SK-N-SH (cell line): ENCODE measurements around the gene IGF2R. TPM values are rescaled to one million over a fixed set of nuclear protein-coding genes. Genes with fewer than 3 reads are reported as not detected.

Source experiments
- CTCF ChIA-PET: fragments of 300-600, 350-600 bp; formaldehyde crosslinking; extraction: SDS; loops from one replicate; lab custom pipeline; 2021; lab: Yijun Ruan, JAX
- POLR2A ChIA-PET: fragments of 350-600 bp; sonication (Branson Sonifier 250); formaldehyde crosslinking; extraction: SDS; loops from one replicate; lab custom pipeline; 2020; ENCODE audit warnings: antibody characterized with exemption, inconsistent platforms; lab: Yijun Ruan, JAX
- DNase-seq: peaks from one replicate; pipeline ENCODE4 v3.0.0; 2012
- H2AFZ ChIP-seq: fragments of 200-600 bp; sonication (generic); 2 replicates; pipeline ENCODE4 v1.8.1; 2016; ENCODE audit warnings: antibody characterized with exemption, mild to moderate bottlenecking, low read depth
- H3F3A ChIP-seq: fragments of 200-600 bp; sonication (generic); replicated peaks from 2 replicates; pipeline ENCODE3; 2016; ENCODE audit warnings: antibody characterized with exemption, mild to moderate bottlenecking; ENCODE audit not compliant: insufficient read depth
- H3K27ac ChIP-seq, 2 experiments: fragments of 200-500 bp in 1 of 2; fragments of 200-600 bp in 1 of 2; sonication (Bioruptor generic) in 1 of 2; sonication (generic), shearing (Covaris generic) in 1 of 2; 2 replicates each; pipeline versions ENCODE4 v1.5.1 to v1.6.1; 2014 to 2016; ENCODE audit warnings: low read depth in 2 of 2, inconsistent platforms in 1 of 2, low read length in 1 of 2, mild to moderate bottlenecking in 1 of 2, mixed read lengths in 1 of 2
- H3K27me3 ChIP-seq: fragments of 200-600 bp; sonication (generic), shearing (Covaris generic); 2 replicates; pipeline ENCODE4 v1.6.1; 2016; ENCODE audit warnings: mixed run types; ENCODE audit not compliant: insufficient read depth
- H3K36me3 ChIP-seq, 2 experiments: fragments of 200-500 bp in 1 of 2; fragments of 200-600 bp in 1 of 2; sonication (Bioruptor generic) in 1 of 2; sonication (generic) in 1 of 2; replicated peaks in 1 of 2; 2 replicates each; pipeline versions ENCODE3 to v1.5.1; 2014 to 2016; ENCODE audit warnings: low read length in 1 of 2, mild to moderate bottlenecking in 1 of 2; ENCODE audit not compliant: insufficient read depth in 2 of 2, control insufficient read depth in 1 of 2
- H3K4me1 ChIP-seq, 2 experiments: fragments of 200-500 bp in 1 of 2; fragments of 200-600 bp in 1 of 2; sonication (Bioruptor generic) in 1 of 2; sonication (generic), shearing (Covaris generic) in 1 of 2; 2 replicates each; pipeline versions ENCODE4 v1.5.1 to v1.6.1; 2014 to 2016; ENCODE audit warnings: low read depth in 1 of 2, low read length in 1 of 2, mixed run types in 1 of 2; ENCODE audit not compliant: insufficient read depth in 2 of 2, control insufficient read depth in 1 of 2
- H3K4me2 ChIP-seq: fragments of 200-600 bp; sonication (generic), shearing (Covaris generic); 2 replicates; pipeline ENCODE4 v1.6.1; 2017; ENCODE audit warnings: mixed run types
- H3K4me3 ChIP-seq, 2 experiments: fragments of 200-500 bp in 1 of 2; fragments of 200-600 bp in 1 of 2; sonication (Bioruptor generic) in 1 of 2; sonication (generic), shearing (Covaris generic) in 1 of 2; 2 replicates each; pipeline versions ENCODE4 v1.5.1 to v1.8.1; 2014 to 2016; ENCODE audit warnings: low read depth in 2 of 2, inconsistent platforms in 1 of 2, low read length in 1 of 2, mild to moderate bottlenecking in 1 of 2, mixed read lengths in 1 of 2, moderate library complexity in 1 of 2
- H3K79me2 ChIP-seq: fragments of 200-600 bp; sonication (generic); 2 replicates; pipeline ENCODE4 v1.8.1; 2017; ENCODE audit warnings: mild to moderate bottlenecking; ENCODE audit not compliant: insufficient read depth
- H3K9ac ChIP-seq: fragments of 200-600 bp; sonication (generic); 2 replicates; pipeline ENCODE4 v1.6.1; 2017; ENCODE audit warnings: mixed run types
- H3K9me2 ChIP-seq: fragments of 200-600 bp; sonication (generic); 2 replicates; pipeline ENCODE4 v1.6.1; 2017; ENCODE audit warnings: mixed run types
- H3K9me3 ChIP-seq: fragments of 200-600 bp; sonication (generic); 2 replicates; pipeline ENCODE4 v1.6.1; 2017; ENCODE audit warnings: mixed run types, mild to moderate bottlenecking, moderate library complexity
- H4K20me1 ChIP-seq: fragments of 200-600 bp; sonication (generic); 2 replicates; pipeline ENCODE4 v1.6.1; 2017; ENCODE audit warnings: mild to moderate bottlenecking, mixed run types; ENCODE audit not compliant: insufficient read depth
- CHD2 ChIP-seq: fragments of 150-350 bp; IDR thresholded peaks from 2 replicates; pipeline ENCODE4 v1.6.1; 2018; ENCODE audit warnings: low read length; ENCODE audit not compliant: partially characterized antibody
- ELF1 ChIP-seq: IDR thresholded peaks from 2 replicates; pipeline ENCODE4 v1.4.0; 2012
- EP300 ChIP-seq, 2 experiments: IDR thresholded peaks; 2 replicates each; pipeline versions ENCODE4 v1.4.0 to v1.6.1; 2012; ENCODE audit warnings: borderline replicate concordance in 1 of 2, low read depth in 1 of 2, low read length in 1 of 2
- GATA2 ChIP-seq: sonication (generic); formaldehyde crosslinking; IDR thresholded peaks from 2 replicates; pipeline ENCODE4 v1.5.0; 2020; ENCODE audit warnings: mild to moderate bottlenecking, missing genetic modification reagents
- IRF3 ChIP-seq: fragments of 150-350 bp; IDR thresholded peaks from 2 replicates; pipeline ENCODE4 v1.6.1; 2016; ENCODE audit warnings: mild to moderate bottlenecking, low read depth, low read length
- JUND ChIP-seq: IDR thresholded peaks from 2 replicates; pipeline ENCODE4 v1.4.0; 2012
- MAX ChIP-seq: IDR thresholded peaks from 2 replicates; pipeline ENCODE4 v1.4.0; 2012; ENCODE audit warnings: low read depth
- NFIC ChIP-seq: IDR thresholded peaks from 2 replicates; pipeline ENCODE4 v1.4.0; 2012; ENCODE audit warnings: borderline replicate concordance
- NRF1 ChIP-seq: IDR thresholded peaks from 2 replicates; pipeline ENCODE4 v1.6.1; 2012; ENCODE audit warnings: low read depth, mild to moderate bottlenecking, low read length
- POLR2AphosphoS5 ChIP-seq: IDR thresholded peaks from 2 replicates; pipeline ENCODE4 v1.6.1; 2012; ENCODE audit warnings: low read depth, low read length
- RXRA ChIP-seq: IDR thresholded peaks from 2 replicates; pipeline ENCODE4 v1.4.0; 2012; ENCODE audit warnings: low read depth, mild to moderate bottlenecking, borderline replicate concordance
- SIN3A ChIP-seq: IDR thresholded peaks from 2 replicates; pipeline ENCODE4 v1.6.1; 2012; ENCODE audit warnings: low read depth, mild to moderate bottlenecking, low read length, moderate library complexity, borderline replicate concordance
- TCF12 ChIP-seq: IDR thresholded peaks from 2 replicates; pipeline ENCODE4 v1.4.0; 2012
- TEAD4 ChIP-seq: IDR thresholded peaks from 2 replicates; pipeline ENCODE4 v1.4.0; 2012; ENCODE audit warnings: mild to moderate bottlenecking, borderline replicate concordance; ENCODE audit not compliant: insufficient read depth
- USF1 ChIP-seq: IDR thresholded peaks from 2 replicates; pipeline ENCODE4 v1.4.0; 2012; ENCODE audit warnings: low read depth, borderline replicate concordance
- ZBTB33 ChIP-seq: IDR thresholded peaks from 2 replicates; pipeline ENCODE4 v1.4.0; 2012; ENCODE audit warnings: low read depth, borderline replicate concordance
- WGBS: methylation state at CpG from one replicate; pipeline ENCODE4 v1.1.6; 2017; ENCODE audit warnings: low lambda C conversion rate; 5-methylcytosine and 5-hydroxymethylcytosine counted together
- polyA plus RNA-seq, 3 experiments: library from polyadenylated mRNA; depleted of rRNA; stranded (reverse); fragments of >200 nt; gene quantifications; 2 replicates each; pipeline ENCODE4 v1.2.3, GENCODE V29; 2012
- TF ChIP-seq, protein P1 (sequence below): IDR thresholded peaks from 2 replicates; pipeline ENCODE4; 2012

Gene IGF2R
- polyA plus RNA-seq, 1 of the 3 experiments (the other 2 are of a cell fraction) = 45.0 TPM

GRCh38 chr6:159995405-159995804, 26.5 kb downstream of the IGF2R start:
- no peak overlapping the region for H3K4me3 ChIP-seq
- no peaks in the 10 kb centered on the region for H3K9me3 ChIP-seq
- ChIA-PET CTCF (interaction anchor here (0.8 kb wide), 1 partner anchor 9 kb away, joined by 3 read pairs; no protein-coding TSS in a partner anchor), POLR2A (no interaction called here)
- no peaks in the 10 kb centered on the region for H3K9me2 ChIP-seq
- no peak overlapping the region for H3K4me2 ChIP-seq
- no peak overlapping the region for H3K27ac ChIP-seq
- peaks cover 8% of the 10 kb centered on the region for H3F3A ChIP-seq
- peaks cover 88% of the 10 kb centered on the region for H3K79me2 ChIP-seq
- TF ChIP-seq TCF12 (no peak), POLR2AphosphoS5 (no peak), NFIC (no peak), IRF3 (no peak), RXRA (no peak), ELF1 (no peak), SIN3A (no peak), EP300 (IDR thresholded peaks at IDR 0.05; ENCODE audit: borderline replicate concordance in 1 of 2, low read depth in 1 of 2, low read length in 1 of 2) (no peak), ZBTB33 (no peak), MAX (no peak), JUND (no peak), TEAD4 (no peak), GATA2 (CRISPR knock-in tag) (no peak), USF1 (no peak), CHD2 (no peak), NRF1 (no peak)
- TF ChIP-seq, protein P1, sequence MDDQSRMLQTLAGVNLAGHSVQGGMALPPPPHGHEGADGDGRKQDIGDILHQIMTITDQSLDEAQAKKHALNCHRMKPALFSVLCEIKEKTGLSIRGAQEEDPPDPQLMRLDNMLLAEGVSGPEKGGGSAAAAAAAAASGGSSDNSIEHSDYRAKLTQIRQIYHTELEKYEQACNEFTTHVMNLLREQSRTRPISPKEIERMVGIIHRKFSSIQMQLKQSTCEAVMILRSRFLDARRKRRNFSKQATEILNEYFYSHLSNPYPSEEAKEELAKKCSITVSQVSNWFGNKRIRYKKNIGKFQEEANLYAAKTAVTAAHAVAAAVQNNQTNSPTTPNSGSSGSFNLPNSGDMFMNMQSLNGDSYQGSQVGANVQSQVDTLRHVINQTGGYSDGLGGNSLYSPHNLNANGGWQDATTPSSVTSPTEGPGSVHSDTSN = no peak
- peaks cover 31% of the 10 kb centered on the region for H4K20me1 ChIP-seq
- H2AFZ ChIP-seq = no peak overlapping the region
- peaks cover 3 to 28% of the 10 kb centered on the region in 2 experiments for H3K36me3 ChIP-seq
- H3K4me1 ChIP-seq = no peaks in the 10 kb centered on the region; a peak in 1 of 4 replicates
- no peak for DNase-seq
- 92% methylated on average over 2 of the region's 2 CpGs for WGBS
- no peak overlapping the region for H3K9ac ChIP-seq
- H3K27me3 ChIP-seq = no peaks in the 10 kb centered on the region
